Measurements from ENCODE around the gene NAALADL2.

DNA sequence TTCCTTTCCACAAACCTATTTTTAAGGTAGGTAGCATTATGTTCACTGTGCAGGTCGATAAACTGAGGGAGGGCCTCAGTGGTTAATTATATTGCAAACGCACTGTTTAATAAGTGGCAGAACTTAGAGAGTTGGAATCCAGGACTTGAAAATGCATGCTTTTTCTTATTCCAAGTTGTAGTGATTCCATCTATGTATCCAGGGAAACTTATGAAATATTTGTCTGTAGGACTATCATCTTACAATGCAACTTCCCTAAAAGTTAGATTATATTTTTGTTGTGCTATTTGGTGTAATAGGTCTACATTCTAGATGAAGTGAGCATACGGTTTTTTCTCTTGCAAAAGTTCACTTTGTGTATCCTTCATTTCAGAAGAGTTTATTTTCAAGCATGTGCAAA lies 419.5 kb downstream of the NAALADL2 start:
- TF ChIP-seq, protein P1, sequence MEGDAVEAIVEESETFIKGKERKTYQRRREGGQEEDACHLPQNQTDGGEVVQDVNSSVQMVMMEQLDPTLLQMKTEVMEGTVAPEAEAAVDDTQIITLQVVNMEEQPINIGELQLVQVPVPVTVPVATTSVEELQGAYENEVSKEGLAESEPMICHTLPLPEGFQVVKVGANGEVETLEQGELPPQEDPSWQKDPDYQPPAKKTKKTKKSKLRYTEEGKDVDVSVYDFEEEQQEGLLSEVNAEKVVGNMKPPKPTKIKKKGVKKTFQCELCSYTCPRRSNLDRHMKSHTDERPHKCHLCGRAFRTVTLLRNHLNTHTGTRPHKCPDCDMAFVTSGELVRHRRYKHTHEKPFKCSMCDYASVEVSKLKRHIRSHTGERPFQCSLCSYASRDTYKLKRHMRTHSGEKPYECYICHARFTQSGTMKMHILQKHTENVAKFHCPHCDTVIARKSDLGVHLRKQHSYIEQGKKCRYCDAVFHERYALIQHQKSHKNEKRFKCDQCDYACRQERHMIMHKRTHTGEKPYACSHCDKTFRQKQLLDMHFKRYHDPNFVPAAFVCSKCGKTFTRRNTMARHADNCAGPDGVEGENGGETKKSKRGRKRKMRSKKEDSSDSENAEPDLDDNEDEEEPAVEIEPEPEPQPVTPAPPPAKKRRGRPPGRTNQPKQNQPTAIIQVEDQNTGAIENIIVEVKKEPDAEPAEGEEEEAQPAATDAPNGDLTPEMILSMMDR (conservative IDR thresholded peaks at IDR 0.05; ENCODE audit: low read depth, low read length) = no peak
- no peak for TF ChIP-seq CEBPB (IDR thresholded peaks at IDR 0.05; ENCODE audit: low read depth, low read length)
- TF ChIP-seq, protein P2, sequence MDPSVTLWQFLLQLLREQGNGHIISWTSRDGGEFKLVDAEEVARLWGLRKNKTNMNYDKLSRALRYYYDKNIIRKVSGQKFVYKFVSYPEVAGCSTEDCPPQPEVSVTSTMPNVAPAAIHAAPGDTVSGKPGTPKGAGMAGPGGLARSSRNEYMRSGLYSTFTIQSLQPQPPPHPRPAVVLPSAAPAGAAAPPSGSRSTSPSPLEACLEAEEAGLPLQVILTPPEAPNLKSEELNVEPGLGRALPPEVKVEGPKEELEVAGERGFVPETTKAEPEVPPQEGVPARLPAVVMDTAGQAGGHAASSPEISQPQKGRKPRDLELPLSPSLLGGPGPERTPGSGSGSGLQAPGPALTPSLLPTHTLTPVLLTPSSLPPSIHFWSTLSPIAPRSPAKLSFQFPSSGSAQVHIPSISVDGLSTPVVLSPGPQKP (IDR thresholded peaks at IDR 0.05; ENCODE audit: borderline replicate concordance, low read depth, low read length) = no peak
- no peak for TF ChIP-seq FOS (IDR thresholded peaks at IDR 0.05; ENCODE audit: low read depth, low read length)

Measured in IMR-90 (cell line).